Measurements from ENCODE around the gene CYCS.

The CYCS gene

GRCh38 chr7:25095516-25096345 is 29.3 kb downstream of the CYCS start:
- H3K4me3 ChIP-seq (ENCODE audit: low read depth, low read length) = no peak overlapping the region
- DNase-seq (ENCODE audit: low read depth, low spot score) = no peak
- CTCF ChIA-PET = interaction anchor here (0.8 to 16.6 kb wide), 21 partner anchors 8 to 1231 kb away, joined by 3 to 928 read pairs (median 4); partner anchors contain the start of gene OSBPL3
- POLR2A ChIA-PET = interaction anchor here (0.6 kb wide), 1 partner anchor 43 kb away, joined by 3 read pairs; no protein-coding TSS in a partner anchor
- TF ChIP-seq CTCF (IDR thresholded peaks at IDR 0.05; ENCODE audit: insufficient read depth, low read length, missing control alignments) = no peak

GRCh38 chr7:25093268-25093826 is 31.7 kb downstream of the CYCS start:
- TF ChIP-seq CTCF (IDR thresholded peaks at IDR 0.05; ENCODE audit: insufficient read depth, low read length, missing control alignments) = peak; percentile 87
- DNase-seq (ENCODE audit: low read depth, low spot score) = no peak
- POLR2A ChIA-PET = interaction anchor here (1.2 to 1.4 kb wide), 2 partner anchors 114 to 272 kb away, joined by 3 to 6 read pairs; no protein-coding TSS in a partner anchor
- CTCF ChIA-PET = interaction anchor here (0.5 to 16.6 kb wide), 78 partner anchors 6 to 517 kb away, joined by 3 to 928 read pairs (median 5); partner anchors contain the start of gene OSBPL3
- H3K4me3 ChIP-seq (ENCODE audit: low read depth, low read length) = no peak overlapping the region

- no peak overlapping the region for H3K4me3 ChIP-seq (ENCODE audit: low read depth, low read length)
- POLR2A ChIA-PET = interaction anchor here (0.9 kb wide), 1 partner anchor 33 kb away, joined by 3 read pairs; the partner anchor contains the start of gene CYCS
- no peak for TF ChIP-seq CTCF (IDR thresholded peaks at IDR 0.05; ENCODE audit: insufficient read depth, low read length, missing control alignments)
- no peak for DNase-seq (ENCODE audit: low read depth, low spot score)
- CTCF ChIA-PET = interaction anchor here (0.7 to 16.6 kb wide), 21 partner anchors 8 to 390 kb away, joined by 3 to 928 read pairs (median 5); partner anchors contain the start of gene OSBPL3
Observed at GRCh38 chr7:25091779-25092178, 33.3 kb downstream of the CYCS start.

GRCh38 chr7:25091176-25091575 is 33.9 kb downstream of the CYCS start:
- POLR2A ChIA-PET = interaction anchor here (0.9 kb wide), 1 partner anchor 34 kb away, joined by 3 read pairs; the partner anchor contains the start of gene CYCS
- no peak for DNase-seq (ENCODE audit: low read depth, low spot score)
- CTCF ChIA-PET = interaction anchor here (0.8 to 16.6 kb wide), 12 partner anchors 9 to 377 kb away, joined by 3 to 928 read pairs (median 4); partner anchors contain the start of gene OSBPL3
- no peak overlapping the region for H3K4me3 ChIP-seq (ENCODE audit: low read depth, low read length)
- TF ChIP-seq CTCF (IDR thresholded peaks at IDR 0.05; ENCODE audit: insufficient read depth, low read length, missing control alignments) = no peak

- no peak for TF ChIP-seq CTCF (IDR thresholded peaks at IDR 0.05; ENCODE audit: insufficient read depth, low read length, missing control alignments)
- CTCF ChIA-PET = interaction anchor here (0.7 to 16.6 kb wide), 11 partner anchors 9 to 309 kb away, joined by 3 to 928 read pairs (median 4); partner anchors contain the start of gene OSBPL3
- no peak for DNase-seq (ENCODE audit: low read depth, low spot score)
- POLR2A ChIA-PET = no interaction called here
- H3K4me3 ChIP-seq (ENCODE audit: low read depth, low read length) = no peak overlapping the region
Observed at GRCh38 chr7:25090374-25090773, 34.7 kb downstream of the CYCS start.

- ChIA-PET POLR2A (no interaction called here), CTCF (interaction anchor here (5.6 to 16.6 kb wide), 2 partner anchors 12 to 273 kb away, joined by 49 to 928 read pairs; no protein-coding TSS in a partner anchor)
- DNase-seq (ENCODE audit: low read depth, low spot score) = no peak
- TF ChIP-seq CTCF (IDR thresholded peaks at IDR 0.05; ENCODE audit: insufficient read depth, low read length, missing control alignments) = no peak
- H3K4me3 ChIP-seq (ENCODE audit: low read depth, low read length) = no peak overlapping the region
Observed at GRCh38 chr7:25087855-25088254, 37.2 kb downstream of the CYCS start.
